GM12864 (cell line): ENCODE data around the gene MICALL1.

Experiments
- DNase-seq: peaks from one replicate; pipeline ENCODE4 v3.0.0-alpha.2; 2011; ENCODE audit warnings: low read depth
- H3K4me3 ChIP-seq: 2 replicates; pipeline ENCODE4 v1.5.1; 2011; ENCODE audit warnings: mild to moderate bottlenecking, low read depth, low read length, control low read depth
- CTCF ChIP-seq: IDR thresholded peaks from 2 replicates; pipeline ENCODE4 v1.5.1; 2011; ENCODE audit warnings: low read depth, mild to moderate bottlenecking, moderate library complexity, low read length, control low read depth, inconsistent platforms; ENCODE audit errors: missing control alignments

Gene MICALL1

GRCh38 chr22:37979782-37980181 is 73.7 kb downstream of the MICALL1 start:
- H3K4me3 ChIP-seq, result no peak overlapping the region
- no peak for TF ChIP-seq CTCF
- no peak for DNase-seq

- no peak for DNase-seq
- TF ChIP-seq CTCF, result no peak
- no peak overlapping the region for H3K4me3 ChIP-seq
Measured at GRCh38 chr22:37981282-37982011, 75.3 kb downstream of the MICALL1 start.

- no peak for DNase-seq
- H3K4me3 ChIP-seq, result no peak overlapping the region
Measured at GRCh38 chr22:37982151-37982785, 76.2 kb downstream of the MICALL1 start.

GRCh38 chr22:37982938-37983859 is 77.1 kb downstream of the MICALL1 start:
- no peak overlapping the region for H3K4me3 ChIP-seq
- DNase-seq, result no peak
- peak; percentile 25 for TF ChIP-seq CTCF

More at GRCh38 chr22:37982151-37982785, 76.2 kb downstream of the MICALL1 start:
- no peak for TF ChIP-seq CTCF

- no peak within 1 kb of the TSS for H3K4me3 ChIP-seq
- no peak for TF ChIP-seq CTCF
- no peak for DNase-seq
Measured at GRCh38 chr22:37983860-37984791, 78.0 kb downstream of the MICALL1 start, which contains the start of gene SOX10. Gene SOX10 (minus strand): TSS chr22:37984555. CDS start chr22:37983784, 771 bp downstream.

GRCh38 chr22:37985050-37985585 is 79.0 kb downstream of the MICALL1 start:
- no peak for DNase-seq
- no peak overlapping the region for H3K4me3 ChIP-seq
- no peak for TF ChIP-seq CTCF
